ENCODE measurements around the gene OR5K3. TPM values are rescaled to one million over a fixed set of nuclear protein-coding genes. Genes with fewer than 3 reads are reported as not detected.

Gene OR5K3
- polyA plus RNA-seq, 1 donor: not detected

GRCh38 chr3:98433764-98434163 lies 43.3 kb downstream of the OR5K3 start:
- DNase-seq (ENCODE audit: low read depth): no peak

- DNase-seq (ENCODE audit: low read depth): no peak
These were observed 43.9 kb downstream of the OR5K3 start for GRCh38 chr3:98434412-98434811.

- no peak for DNase-seq (ENCODE audit: low read depth)
These were observed 49.8 kb downstream of the OR5K3 start for GRCh38 chr3:98440283-98440682.

Other genes starting within 250 kb of the OR5K3 start
- not detected for gene OR5H14, start 243.2 kb upstream of the OR5K3 start, polyA plus RNA-seq (ENCODE audit: insufficient read length)
- gene OR5H15, start 224.0 kb upstream of the OR5K3 start, polyA plus RNA-seq (ENCODE audit: insufficient read length): not detected
- gene OR5H6, start 126.4 kb upstream of the OR5K3 start, polyA plus RNA-seq (ENCODE audit: insufficient read length): not detected
- not detected for gene OR5H2, start 108.2 kb upstream of the OR5K3 start, polyA plus RNA-seq (ENCODE audit: insufficient read length)
- not detected for gene OR5K4, start 36.8 kb upstream of the OR5K3 start, polyA plus RNA-seq (ENCODE audit: insufficient read length)
- gene OR5K1, start 72.5 kb downstream of the OR5K3 start, polyA plus RNA-seq (ENCODE audit: insufficient read length): not detected
- not detected for gene OR5K2, start 107.0 kb downstream of the OR5K3 start, polyA plus RNA-seq (ENCODE audit: insufficient read length)
- 73.8 TPM for gene CLDND1, start 132.2 kb downstream of the OR5K3 start, polyA plus RNA-seq (ENCODE audit: insufficient read length)
- gene GPR15, start 141.3 kb downstream of the OR5K3 start, polyA plus RNA-seq (ENCODE audit: insufficient read length): not detected
- 12.6 TPM for gene CPOX, start 202.9 kb downstream of the OR5K3 start, polyA plus RNA-seq (ENCODE audit: insufficient read length)

All from forelimb muscle (tissue), 1 donor.